PC-3 (cell line): ENCODE measurements around the gene GUSB. TPM values are rescaled to one million over a fixed set of nuclear protein-coding genes. Genes with fewer than 3 reads are reported as not detected.

Experiments used
- ATAC-seq: fragments of 200-7000 bp; cut with Tn5 transposase; 2 replicates; pipeline ENCODE4 v1.9.1; 2020; ENCODE audit warnings: mild to moderate bottlenecking, moderate library complexity
- BruUV-seq: library from RNA; stranded (reverse); fragments of 400-500 nt; replicated peaks from 2 replicates; lab custom pipeline; 2021; lab: Mats Ljungman, UMichigan
- CTCF ChIA-PET: fragments of 300-600 bp; sonication (Branson Sonifier 250); formaldehyde crosslinking; loops from one replicate; lab custom pipeline; 2022; ENCODE audit warnings: antibody characterized with exemption; lab: Charles Lee
- POLR2A ChIA-PET: fragments of 300-600 bp; sonication (Branson Sonifier 250); formaldehyde crosslinking; loops from one replicate; lab custom pipeline; 2022; ENCODE audit warnings: antibody characterized with exemption; ENCODE audit not compliant: unreplicated experiment; lab: Charles Lee
- DNase-seq: peaks from one replicate; pipeline ENCODE4 v3.0.0-alpha.2; 2015
- H2AFZ ChIP-seq: fragments of 300-600 bp; sonication (generic); 2 replicates; pipeline ENCODE4 v1.6.0; 2016; ENCODE audit warnings: antibody characterized with exemption, low read length
- H3F3A ChIP-seq: fragments of 300-600 bp; sonication (generic); one replicate; pipeline ENCODE4 v1.6.0; 2017; ENCODE audit warnings: antibody characterized with exemption, low read length, control low read depth, mild to moderate bottlenecking; ENCODE audit not compliant: unreplicated experiment
- H3K27ac ChIP-seq: fragments of 300-600 bp; sonication (generic); 2 replicates; pipeline ENCODE4 v1.5.1; 2016; ENCODE audit warnings: mild to moderate bottlenecking, low read length
- H3K27me3 ChIP-seq: fragments of 300-600 bp; sonication (generic); 2 replicates; pipeline ENCODE4 v1.6.1; 2016; ENCODE audit warnings: low read length, mixed read lengths
- H3K36me3 ChIP-seq: fragments of 300-600 bp; sonication (generic); 2 replicates; pipeline ENCODE4 v1.6.1; 2016; ENCODE audit warnings: low read depth, mixed run types, low read length, mixed read lengths
- H3K4me1 ChIP-seq: fragments of 300-600 bp; sonication (generic); 2 replicates; pipeline ENCODE4 v1.5.1; 2016; ENCODE audit warnings: low read length; ENCODE audit not compliant: insufficient read depth
- H3K4me2 ChIP-seq: fragments of 300-600 bp; sonication (generic); 2 replicates; pipeline ENCODE4 v1.6.0; 2016; ENCODE audit warnings: low read length
- H3K4me3 ChIP-seq: fragments of 300-600 bp; sonication (generic); 2 replicates; pipeline ENCODE4 v1.5.1; 2016; ENCODE audit warnings: mild to moderate bottlenecking, low read length, mixed read lengths
- H3K79me2 ChIP-seq: fragments of 300-600 bp; sonication (generic); 2 replicates; pipeline ENCODE4 v1.6.1; 2017; ENCODE audit warnings: low read length, mixed read lengths
- H3K9ac ChIP-seq: fragments of 300-600 bp; sonication (generic); 2 replicates; pipeline ENCODE4 v1.6.0; 2016; ENCODE audit warnings: mild to moderate bottlenecking, low read length
- H3K9me2 ChIP-seq: fragments of 300-600 bp; sonication (generic); replicated peaks from 2 replicates; pipeline ENCODE4 v1.6.1; 2016; ENCODE audit warnings: mixed run types, low read length, mixed read lengths
- H3K9me3 ChIP-seq: fragments of 300-600 bp; sonication (generic); 2 replicates; pipeline ENCODE4 v1.6.1; 2016; ENCODE audit warnings: low read length, mixed read lengths
- H4K20me1 ChIP-seq: fragments of 300-600 bp; sonication (generic); 2 replicates; pipeline ENCODE4 v1.6.1; 2016; ENCODE audit warnings: low read length, mixed read lengths
- CTCF ChIP-seq: fragments of 300-600 bp; sonication (generic); conservative IDR thresholded peaks from 2 replicates; pipeline ENCODE4 v1.5.1; 2017; ENCODE audit warnings: antibody characterized with exemption, low read depth, mild to moderate bottlenecking, low read length
- EZH2 ChIP-seq: fragments of 300-600 bp; sonication (generic); IDR thresholded peaks from one replicate; pipeline ENCODE4 v1.6.1; 2017; ENCODE audit warnings: antibody characterized with exemption, mild to moderate bottlenecking, low read length; ENCODE audit not compliant: unreplicated experiment
- EZH2phosphoT487 ChIP-seq: fragments of 300-600 bp; sonication (generic); IDR thresholded peaks from 2 replicates; pipeline ENCODE4 v1.6.1; 2018; ENCODE audit warnings: mild to moderate bottlenecking, antibody characterized with exemption, low read length, borderline replicate concordance
- intact Hi-C: fragments of 100-400 bp; cut with micrococcal nuclease; formaldehyde crosslinking; loops from 2 replicates; pipeline ENCODE4 v1.9.0; 2023
- total RNA-seq: library from RNA; depleted of rRNA; stranded (reverse); fragments of >200 nt; gene quantifications from 2 replicates; pipeline ENCODE4 v1.2.3, GENCODE V29; 2014

Gene GUSB
- total RNA-seq, 1 experiment from 2014 or later = 37.4 TPM

GRCh38 chr7:65924193-65924592 lies 57.8 kb downstream of the GUSB start:
- H3K4me2 ChIP-seq = no peak overlapping the region
- H3K9me3 ChIP-seq = no peaks in the 10 kb centered on the region
- CTCF ChIA-PET = no interaction called here
- no peaks in the 10 kb centered on the region for H3K9me2 ChIP-seq
- H3K4me3 ChIP-seq = no peak overlapping the region
- no peaks in the 10 kb centered on the region; the same call in 1 of the 2 replicates for H4K20me1 ChIP-seq
- intact Hi-C loops = no loop called here
- no peak overlapping the region for H3K27ac ChIP-seq
- TF ChIP-seq CTCF (no peak), EZH2 (no peak), EZH2phosphoT487 (no peak)
- no peaks in the 10 kb centered on the region for H3K27me3 ChIP-seq
- DNase-seq = no peak
- no peaks in the 10 kb centered on the region for H3F3A ChIP-seq
- H3K9ac ChIP-seq = no peak overlapping the region
- no peaks in the 10 kb centered on the region for H3K36me3 ChIP-seq
- no peaks in the 10 kb centered on the region for H3K4me1 ChIP-seq
- no peak overlapping the region for H2AFZ ChIP-seq
- ATAC-seq = no peak
- no peaks in the 10 kb centered on the region for H3K79me2 ChIP-seq
- no TSS peak for BruUV-seq
- POLR2A ChIA-PET = no interaction called here

- Histone ChIP-seq H3K4me3 (no peak overlapping the region), H4K20me1 (no peaks in the 10 kb centered on the region; the same call in 1 of the 2 replicates), H3K4me1 (no peaks in the 10 kb centered on the region), H3K27ac (no peak overlapping the region), H2AFZ (no peak overlapping the region), H3K9ac (no peak overlapping the region), H3K79me2 (no peaks in the 10 kb centered on the region), H3F3A (no peaks in the 10 kb centered on the region), H3K27me3 (no peaks in the 10 kb centered on the region), H3K4me2 (no peak overlapping the region), H3K9me3 (no peaks in the 10 kb centered on the region), H3K36me3 (no peaks in the 10 kb centered on the region), H3K9me2 (no peaks in the 10 kb centered on the region)
- intact Hi-C loops = no loop called here
- TF ChIP-seq EZH2 (no peak), EZH2phosphoT487 (no peak), CTCF (no peak)
- ChIA-PET CTCF (no interaction called here), POLR2A (no interaction called here)
- ATAC-seq (no peak), DNase-seq (no peak)
- BruUV-seq = no TSS peak
These were observed 58.7 kb downstream of the GUSB start for GRCh38 chr7:65923316-65923715.

GRCh38 chr7:65915921-65916657 lies 65.9 kb downstream of the GUSB start:
- no peak overlapping the region for H3K4me2 ChIP-seq
- no peak overlapping the region for H3K9ac ChIP-seq
- H3K4me1 ChIP-seq = no peaks in the 10 kb centered on the region
- ChIA-PET CTCF (no interaction called here), POLR2A (no interaction called here)
- H3K27me3 ChIP-seq = no peaks in the 10 kb centered on the region
- no peaks in the 10 kb centered on the region for H3K9me2 ChIP-seq
- no peaks in the 10 kb centered on the region for H4K20me1 ChIP-seq
- DNase-seq = no peak
- no TSS peak for BruUV-seq
- no peaks in the 10 kb centered on the region for H3F3A ChIP-seq
- H3K4me3 ChIP-seq = no peak overlapping the region
- no peaks in the 10 kb centered on the region for H3K79me2 ChIP-seq
- intact Hi-C loops = no loop called here
- no peaks in the 10 kb centered on the region for H3K9me3 ChIP-seq
- no peak overlapping the region for H3K27ac ChIP-seq
- H3K36me3 ChIP-seq = no peaks in the 10 kb centered on the region
- ATAC-seq = no peak
- H2AFZ ChIP-seq = no peak overlapping the region
- TF ChIP-seq EZH2phosphoT487 = no peak
- no peak for TF ChIP-seq CTCF
- no peak for TF ChIP-seq EZH2
